GM10248 (cell line): ENCODE results near the gene LRTM1.

ENCODE experiments used
- CTCF ChIA-PET: fragments of 300-600 bp; sonication (Branson Sonifier 250); formaldehyde crosslinking; extraction: SDS; loops from one replicate; lab custom pipeline; 2021; ENCODE audit warnings: antibody characterized with exemption; lab: Yijun Ruan, JAX
- POLR2A ChIA-PET: fragments of 350-650 bp; sonication (Branson Sonifier 250); formaldehyde crosslinking; extraction: SDS; loops from one replicate; lab custom pipeline; 2020; ENCODE audit warnings: antibody characterized with exemption; lab: Yijun Ruan, JAX
- DNase-seq: peaks from one replicate; pipeline ENCODE4 v3.0.0; 2012; ENCODE audit errors: extremely low spot score
- CTCF ChIP-seq: IDR thresholded peaks from 2 replicates; pipeline ENCODE4 v1.5.1; 2012; ENCODE audit warnings: mild to moderate bottlenecking, low read depth; ENCODE audit errors: extremely low read depth, missing control alignments, control extremely low read depth

LRTM1 gene

DNA sequence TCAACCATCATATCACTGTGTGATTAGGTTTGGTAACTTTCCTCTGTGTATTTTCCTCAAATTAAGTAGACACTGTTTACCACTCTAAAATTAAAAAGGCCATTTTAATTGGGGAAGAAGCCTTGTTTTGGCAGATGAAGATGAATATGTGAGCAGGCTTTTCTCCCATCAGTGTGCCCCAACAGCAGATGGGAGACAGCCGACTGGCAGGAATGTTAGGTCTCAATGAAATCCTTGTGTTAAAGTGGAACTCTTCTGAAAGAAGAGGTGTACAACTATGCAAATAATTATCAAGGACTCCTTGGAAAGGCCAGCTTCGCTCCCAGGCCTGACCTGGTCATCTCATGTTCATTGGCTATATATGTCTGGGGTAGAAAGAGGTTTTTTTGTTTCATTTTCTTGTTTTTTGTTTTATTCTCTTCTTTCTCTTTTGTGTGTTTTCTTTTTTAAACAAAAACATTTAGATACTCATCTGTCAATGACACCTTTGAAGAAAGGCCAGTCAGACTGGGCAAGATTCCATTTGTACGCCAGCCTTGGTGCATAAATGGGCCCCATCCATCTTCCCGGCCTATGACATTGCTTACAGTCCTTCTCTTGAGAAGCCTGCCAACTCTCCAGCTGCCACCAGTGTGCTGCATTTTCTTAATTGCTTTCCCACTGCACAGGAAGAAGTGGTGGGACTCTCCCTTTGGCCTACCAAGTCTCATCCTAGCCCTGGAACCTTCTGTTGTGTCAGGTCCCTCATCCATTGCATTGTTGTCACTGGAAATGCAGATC lies 25.8 kb downstream of the LRTM1 start:
- no peak for DNase-seq
- ChIA-PET CTCF (no interaction called here), POLR2A (no interaction called here)
- no peak for TF ChIP-seq CTCF

- no peak for TF ChIP-seq CTCF
- DNase-seq, result no peak
- CTCF ChIA-PET, result no interaction called here
- POLR2A ChIA-PET, result no interaction called here
Observed at GRCh38 chr3:54900838-54901591, 26.8 kb downstream of the LRTM1 start.

DNA sequence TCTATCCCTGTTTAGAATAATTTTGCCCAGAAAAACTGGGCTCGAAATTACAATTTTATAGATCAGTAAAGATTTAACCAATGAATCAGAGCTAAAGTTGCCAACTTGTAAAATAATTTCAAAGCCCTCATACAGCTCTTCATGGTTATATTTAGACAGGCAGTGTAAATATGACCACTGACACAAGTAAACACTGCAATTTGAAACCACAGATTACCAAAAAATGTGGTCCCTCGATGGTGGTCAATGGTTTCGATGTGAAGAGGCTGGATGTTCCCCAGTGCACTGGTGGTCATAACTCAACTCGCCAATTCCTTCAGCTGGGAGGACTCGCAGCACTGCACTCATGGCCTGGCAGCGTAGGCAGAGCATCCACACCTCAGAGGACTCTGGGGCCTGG lies 28.6 kb downstream of the LRTM1 start:
- TF ChIP-seq CTCF, result no peak
- ChIA-PET CTCF (no interaction called here), POLR2A (no interaction called here)
- no peak for DNase-seq

DNA sequence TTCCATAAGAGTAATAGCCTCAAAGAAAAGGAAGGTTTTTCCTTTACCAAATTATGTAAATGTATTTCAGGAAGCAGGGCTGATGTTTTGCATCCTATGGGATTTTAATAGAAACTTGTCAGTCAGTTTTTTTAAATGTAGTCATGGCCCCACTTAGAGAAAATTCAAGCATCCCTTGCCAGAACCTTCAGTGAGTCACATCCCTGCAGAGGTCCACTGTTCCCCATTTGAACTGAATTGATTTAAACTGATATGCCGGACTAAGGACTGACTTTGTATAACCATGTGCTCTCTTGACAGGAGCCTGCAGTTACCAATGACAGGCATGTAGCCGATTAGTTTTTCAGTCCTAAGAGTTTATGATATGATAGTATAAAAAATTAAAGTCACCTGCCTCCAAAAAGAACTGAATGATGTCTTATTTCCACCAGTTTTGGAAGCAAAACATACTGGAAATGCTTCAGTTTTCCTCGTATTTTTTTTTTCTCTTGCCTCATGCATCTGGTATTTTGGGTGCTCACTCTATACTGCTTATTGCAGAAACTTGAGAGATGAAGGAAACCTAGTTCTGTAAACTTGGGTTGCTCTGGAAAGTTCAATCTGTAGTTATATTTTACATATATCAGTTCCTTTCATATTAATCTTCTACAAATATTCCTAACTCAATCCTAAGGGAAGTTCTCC lies 30.7 kb downstream of the LRTM1 start:
- ChIA-PET POLR2A (no interaction called here), CTCF (no interaction called here)
- no peak for TF ChIP-seq CTCF
- DNase-seq, result no peak

DNA sequence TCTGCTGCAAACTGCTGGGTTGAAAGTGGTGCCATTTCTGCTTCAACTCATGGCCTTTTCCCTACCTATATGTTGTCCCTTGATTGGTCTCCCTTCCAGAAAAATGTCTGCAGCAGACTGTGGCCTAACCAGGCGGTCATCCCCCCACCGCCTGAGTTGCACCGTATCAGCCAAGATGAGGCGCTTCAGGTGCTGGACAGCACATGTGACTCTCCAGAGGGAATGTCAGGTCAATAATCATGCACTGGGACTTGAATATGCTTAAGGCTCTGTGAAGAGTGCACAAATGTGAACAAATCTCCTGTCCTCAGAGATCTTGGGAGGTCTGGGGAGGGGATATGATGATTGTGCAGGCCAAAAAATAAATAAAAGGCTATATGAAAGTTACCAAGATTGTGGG lies 32.2 kb downstream of the LRTM1 start:
- ChIA-PET CTCF (no interaction called here), POLR2A (no interaction called here)
- TF ChIP-seq CTCF, result no peak
- no peak for DNase-seq

DNA sequence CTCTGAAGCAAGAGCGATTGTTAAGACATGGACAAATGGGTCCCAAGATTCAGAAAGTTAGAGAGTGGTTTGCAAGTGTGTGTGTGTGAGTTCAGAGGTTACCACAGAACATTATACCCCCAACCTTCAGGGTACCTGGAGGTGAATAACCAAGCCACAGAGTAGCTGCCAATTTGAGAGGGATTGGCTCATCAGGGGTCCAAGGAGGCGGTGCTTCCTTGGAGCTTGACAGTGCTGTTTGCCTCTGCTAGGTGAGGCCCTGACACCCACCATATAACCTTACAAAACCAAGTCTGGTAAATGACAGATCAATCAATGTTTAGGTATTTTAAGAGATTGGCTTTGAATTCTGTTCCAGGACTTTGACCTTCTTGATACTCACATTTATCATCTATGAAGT lies 35.7 kb downstream of the LRTM1 start:
- TF ChIP-seq CTCF, result no peak
- DNase-seq, result no peak
- CTCF ChIA-PET, result interaction anchor here (0.9 kb wide), 1 partner anchor 1359 kb away, joined by 3 read pairs; no protein-coding TSS in a partner anchor
- POLR2A ChIA-PET, result no interaction called here
